Measurements from ENCODE around the gene KDR.

DNA sequence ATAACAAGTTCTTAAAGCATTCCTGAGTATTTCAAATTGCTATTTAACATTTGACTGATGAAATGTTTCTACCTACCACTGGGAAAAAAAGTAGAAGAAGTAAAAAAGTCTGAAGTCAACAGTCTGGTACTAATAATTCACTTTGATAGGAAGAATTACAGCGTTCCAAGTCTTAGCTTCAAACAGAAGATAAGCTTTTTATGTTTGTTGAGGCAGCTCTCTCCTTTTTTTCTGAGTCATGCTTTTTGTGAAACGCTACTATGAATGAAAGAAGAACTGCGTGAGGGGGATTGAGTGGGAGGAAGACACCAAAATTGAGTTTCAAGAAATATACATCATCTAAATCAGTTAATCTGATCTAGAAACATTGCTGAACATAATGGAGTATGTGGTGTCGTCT lies 13.0 kb upstream of the KDR start:
- TF ChIP-seq, protein P1, sequence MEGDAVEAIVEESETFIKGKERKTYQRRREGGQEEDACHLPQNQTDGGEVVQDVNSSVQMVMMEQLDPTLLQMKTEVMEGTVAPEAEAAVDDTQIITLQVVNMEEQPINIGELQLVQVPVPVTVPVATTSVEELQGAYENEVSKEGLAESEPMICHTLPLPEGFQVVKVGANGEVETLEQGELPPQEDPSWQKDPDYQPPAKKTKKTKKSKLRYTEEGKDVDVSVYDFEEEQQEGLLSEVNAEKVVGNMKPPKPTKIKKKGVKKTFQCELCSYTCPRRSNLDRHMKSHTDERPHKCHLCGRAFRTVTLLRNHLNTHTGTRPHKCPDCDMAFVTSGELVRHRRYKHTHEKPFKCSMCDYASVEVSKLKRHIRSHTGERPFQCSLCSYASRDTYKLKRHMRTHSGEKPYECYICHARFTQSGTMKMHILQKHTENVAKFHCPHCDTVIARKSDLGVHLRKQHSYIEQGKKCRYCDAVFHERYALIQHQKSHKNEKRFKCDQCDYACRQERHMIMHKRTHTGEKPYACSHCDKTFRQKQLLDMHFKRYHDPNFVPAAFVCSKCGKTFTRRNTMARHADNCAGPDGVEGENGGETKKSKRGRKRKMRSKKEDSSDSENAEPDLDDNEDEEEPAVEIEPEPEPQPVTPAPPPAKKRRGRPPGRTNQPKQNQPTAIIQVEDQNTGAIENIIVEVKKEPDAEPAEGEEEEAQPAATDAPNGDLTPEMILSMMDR (conservative IDR thresholded peaks at IDR 0.05): no peak
- no peak for TF ChIP-seq ZFX (IDR thresholded peaks at IDR 0.05)
